ENCODE data around the gene BBS12. TPM values are rescaled to one million over a fixed set of nuclear protein-coding genes. Genes with fewer than 3 reads are reported as not detected.

The BBS12 gene
- total RNA-seq, 4 donors from 2014 or later, result 3.6 to 9.9 (median 6.2) TPM

GRCh38 chr4:122776916-122777315, 44.4 kb downstream of the BBS12 start:
- no peaks in the 10 kb centered on the region for H3K9me3 ChIP-seq
- no peaks in the 10 kb centered on the region for H3K4me1 ChIP-seq
- H3K36me3 ChIP-seq, result no peaks in the 10 kb centered on the region
- no peak overlapping the region for H3K4me3 ChIP-seq
- DNase-seq, result no peak
- TF ChIP-seq CTCF (IDR thresholded peaks at IDR 0.05), result no peak
- no peak for TF ChIP-seq POLR2A (IDR thresholded peaks at IDR 0.05)
- no peak overlapping the region for H3K27ac ChIP-seq
- intact Hi-C loops (cut with DNase I; ENCODE audit: low total_unique reads), result no loop called here
- H3K27me3 ChIP-seq, result no peaks in the 10 kb centered on the region

GRCh38 chr4:122777846-122778673, 45.6 kb downstream of the BBS12 start:
- H3K4me3 ChIP-seq, result no peak overlapping the region
- H3K27me3 ChIP-seq, result no peaks in the 10 kb centered on the region
- intact Hi-C loops (cut with DNase I; ENCODE audit: low total_unique reads), result no loop called here
- H3K4me1 ChIP-seq, result no peaks in the 10 kb centered on the region
- no peaks in the 10 kb centered on the region for H3K9me3 ChIP-seq
- H3K36me3 ChIP-seq, result no peaks in the 10 kb centered on the region
- no peak for TF ChIP-seq POLR2A (IDR thresholded peaks at IDR 0.05)
- no peak for TF ChIP-seq CTCF (IDR thresholded peaks at IDR 0.05)
- H3K27ac ChIP-seq, result no peak overlapping the region
- no peak for DNase-seq

- H3K27ac ChIP-seq, result no peak overlapping the region
- intact Hi-C loops (cut with DNase I; ENCODE audit: low total_unique reads), result no loop called here
Observed at GRCh38 chr4:122781486-122781885, 49.0 kb downstream of the BBS12 start.

GRCh38 chr4:122783301-122784215, 51.1 kb downstream of the BBS12 start:
- peak in 1 of 2 donors; percentile 30 for DNase-seq

More at GRCh38 chr4:122781486-122781885, 49.0 kb downstream of the BBS12 start:
- H3K36me3 ChIP-seq, result no peaks in the 10 kb centered on the region
- no peaks in the 10 kb centered on the region for H3K9me3 ChIP-seq
- H3K4me1 ChIP-seq, result no peaks in the 10 kb centered on the region
- H3K27me3 ChIP-seq, result no peaks in the 10 kb centered on the region
- TF ChIP-seq CTCF (IDR thresholded peaks at IDR 0.05) (no peak), POLR2A (IDR thresholded peaks at IDR 0.05) (no peak)
- DNase-seq, result no peak
- H3K4me3 ChIP-seq, result no peak overlapping the region

More at GRCh38 chr4:122783301-122784215, 51.1 kb downstream of the BBS12 start:
- H3K9me3 ChIP-seq, result no peaks in the 10 kb centered on the region
- no peak overlapping the region for H3K27ac ChIP-seq
- H3K4me3 ChIP-seq, result no peak overlapping the region
- H3K27me3 ChIP-seq, result no peaks in the 10 kb centered on the region
- intact Hi-C loops (cut with DNase I; ENCODE audit: low total_unique reads), result no loop called here
- no peak for TF ChIP-seq POLR2A (IDR thresholded peaks at IDR 0.05)
- no peak for TF ChIP-seq CTCF (IDR thresholded peaks at IDR 0.05)
- no peaks in the 10 kb centered on the region for H3K4me1 ChIP-seq
- H3K36me3 ChIP-seq, result no peaks in the 10 kb centered on the region
